HEK293 (cell line): ENCODE measurements around the gene RGS7.

Source experiments
- CTCF ChIA-PET: fragments of 350-600 bp; formaldehyde crosslinking; extraction: SDS; loops from one replicate; lab custom pipeline; 2021; ENCODE audit warnings: antibody characterized with exemption; lab: Yijun Ruan, JAX
- POLR2A ChIA-PET: fragments of 300-600 bp; formaldehyde crosslinking; extraction: SDS; loops from one replicate; lab custom pipeline; 2020; ENCODE audit warnings: antibody characterized with exemption, inconsistent platforms; lab: Yijun Ruan, JAX
- H3K27ac ChIP-seq: fragments of 200-500 bp; sonication (Bioruptor generic); 2 replicates; pipeline ENCODE4 v1.5.1; 2014; ENCODE audit warnings: low read depth, low read length, control low read depth, inconsistent platforms; ENCODE audit errors: extremely low read depth
- H3K36me3 ChIP-seq, 2 experiments: fragments of 200-500 bp in 1 of 2; sonication (Bioruptor generic) in 1 of 2; 1 replicate in 1 of 2; 2 replicates in 1 of 2; pipeline ENCODE4 v1.5.1; 2014 to 2017; ENCODE audit warnings: inconsistent platforms in 2 of 2, low read length in 2 of 2; ENCODE audit not compliant: control insufficient read depth in 2 of 2, insufficient read depth in 1 of 2
- H3K4me1 ChIP-seq: fragments of 200-500 bp; sonication (Bioruptor generic); 2 replicates; pipeline ENCODE4 v1.5.1; 2014; ENCODE audit warnings: mild to moderate bottlenecking, low read length, inconsistent platforms; ENCODE audit not compliant: control insufficient read depth, insufficient read depth
- H3K4me3 ChIP-seq: 2 replicates; pipeline ENCODE4 v1.5.1; 2011; ENCODE audit warnings: low read depth, mild to moderate bottlenecking, control low read depth, low read length, moderate library complexity
- H3K9me3 ChIP-seq: fragments of 200-500 bp; sonication (Bioruptor generic); 2 replicates; pipeline ENCODE4 v1.5.1; 2014; ENCODE audit warnings: low read depth, low read length, inconsistent platforms; ENCODE audit not compliant: control insufficient read depth, insufficient read depth
- KLF10 ChIP-seq: fragments of 450-650 bp; IDR thresholded peaks from 2 replicates; pipeline ENCODE4 v1.5.1; 2018; ENCODE audit warnings: missing biosample characterization, mild to moderate bottlenecking, missing genetic modification characterization
- KLF17 ChIP-seq: fragments of 450-650 bp; formaldehyde crosslinking; IDR thresholded peaks from 2 replicates; pipeline ENCODE4 v1.5.1; 2016; ENCODE audit warnings: missing biosample characterization, missing genetic modification characterization
- SCRT1 ChIP-seq: fragments of 450-650 bp; formaldehyde crosslinking; IDR thresholded peaks from 2 replicates; pipeline ENCODE4 v1.5.1; 2016; ENCODE audit warnings: missing biosample characterization, missing genetic modification characterization, borderline replicate concordance
- SCRT2 ChIP-seq: fragments of 450-650 bp; formaldehyde crosslinking; IDR thresholded peaks from 2 replicates; pipeline ENCODE4 v1.5.1; 2016; ENCODE audit warnings: missing biosample characterization, missing genetic modification characterization
- ZBTB21 ChIP-seq: fragments of 450-650 bp; formaldehyde crosslinking; IDR thresholded peaks from 2 replicates; pipeline ENCODE4 v1.5.1; 2017; ENCODE audit warnings: missing biosample characterization, missing genetic modification characterization
- ZIC2 ChIP-seq: fragments of 450-650 bp; formaldehyde crosslinking; IDR thresholded peaks from 2 replicates; pipeline ENCODE4 v1.5.1; 2016; ENCODE audit warnings: missing biosample characterization, missing genetic modification characterization
- ZNF214 ChIP-seq: fragments of 450-650 bp; formaldehyde crosslinking; IDR thresholded peaks from 2 replicates; pipeline ENCODE4 v1.5.1; 2017; ENCODE audit warnings: missing biosample characterization, mild to moderate bottlenecking, missing genetic modification characterization, borderline replicate concordance
- ZNF223 ChIP-seq: fragments of 450-650 bp; formaldehyde crosslinking; IDR thresholded peaks from 2 replicates; pipeline ENCODE4 v1.5.1; 2016; ENCODE audit warnings: missing biosample characterization, missing genetic modification characterization
- ZNF280C ChIP-seq: fragments of 450-650 bp; formaldehyde crosslinking; IDR thresholded peaks from 2 replicates; pipeline ENCODE4 v1.5.1; 2016; ENCODE audit warnings: missing biosample characterization, missing genetic modification characterization
- ZNF335 ChIP-seq: fragments of 450-650 bp; formaldehyde crosslinking; conservative IDR thresholded peaks from 2 replicates; pipeline ENCODE4 v1.5.1; 2016; ENCODE audit warnings: missing biosample characterization, missing genetic modification characterization
- ZNF530 ChIP-seq: fragments of 450-650 bp; formaldehyde crosslinking; IDR thresholded peaks from 2 replicates; pipeline ENCODE4 v1.5.1; 2016; ENCODE audit warnings: low read depth, missing biosample characterization, missing genetic modification characterization
- ZNF600 ChIP-seq: fragments of 450-650 bp; formaldehyde crosslinking; IDR thresholded peaks from 2 replicates; pipeline ENCODE4 v1.5.1; 2016; ENCODE audit warnings: missing biosample characterization, missing genetic modification characterization
- ZNF660 ChIP-seq: fragments of 450-650 bp; IDR thresholded peaks from 2 replicates; pipeline ENCODE4 v1.5.1; 2018; ENCODE audit warnings: missing biosample characterization, mild to moderate bottlenecking, missing genetic modification characterization
- ZNF792 ChIP-seq: fragments of 450-650 bp; formaldehyde crosslinking; IDR thresholded peaks from 2 replicates; pipeline ENCODE4 v1.5.1; 2016; ENCODE audit warnings: missing biosample characterization, missing genetic modification characterization

RGS7 gene

GRCh38 chr1:241351841-241352240 lies 5.2 kb downstream of the RGS7 start:
- ChIA-PET CTCF (interaction anchor here (0.6 kb wide), 1 partner anchor 554 kb away, joined by 4 read pairs; no protein-coding TSS in a partner anchor), POLR2A (no interaction called here)
- Histone ChIP-seq H3K9me3 (no peaks in the 10 kb centered on the region), H3K27ac (no peak overlapping the region)
- no peak for TF ChIP-seq ZNF600
- no peak for TF ChIP-seq ZBTB21 (tag by site-specific recombination)
- no peak for TF ChIP-seq KLF10 (tag by site-specific recombination)
- TF ChIP-seq ZIC2: no peak
- TF ChIP-seq ZNF223 (tag by site-specific recombination): no peak
- no peak for TF ChIP-seq KLF17 (tag by site-specific recombination)
- no peak for TF ChIP-seq ZNF792 (tag by site-specific recombination)
- TF ChIP-seq, all 188 proteins: peak for 0
- Histone ChIP-seq H3K4me3 (no peak overlapping the region), H3K36me3 (no peaks in the 10 kb centered on the region), H3K4me1 (no peaks in the 10 kb centered on the region)

GRCh38 chr1:241343956-241344355 lies 13.0 kb downstream of the RGS7 start:
- CTCF ChIA-PET: no interaction called here
- POLR2A ChIA-PET: no interaction called here
- Histone ChIP-seq H3K36me3 (no peaks in the 10 kb centered on the region), H3K4me3 (no peak overlapping the region), H3K9me3 (no peaks in the 10 kb centered on the region), H3K4me1 (no peaks in the 10 kb centered on the region), H3K27ac (no peak overlapping the region)
- TF ChIP-seq ZNF530 (tag by site-specific recombination) (no peak), ZNF223 (tag by site-specific recombination) (no peak), ZNF335 (tag by site-specific recombination) (no peak)

GRCh38 chr1:241336335-241336734 lies 20.7 kb downstream of the RGS7 start:
- ChIA-PET CTCF (interaction anchor here (1.6 kb wide), 1 partner anchor 18 kb away, joined by 3 read pairs; no protein-coding TSS in a partner anchor), POLR2A (no interaction called here)
- no peak overlapping the region for H3K4me3 ChIP-seq
- no peaks in the 10 kb centered on the region for H3K36me3 ChIP-seq
- no peak overlapping the region for H3K27ac ChIP-seq
- TF ChIP-seq ZNF280C (tag by site-specific recombination) (no peak), SCRT1 (tag by site-specific recombination) (peak; percentile 69; the same call in 1 of the 2 replicates), ZNF660 (tag by site-specific recombination) (peak; percentile 55; the same call in 1 of the 2 replicates), SCRT2 (tag by site-specific recombination) (peak; percentile 99)
- no peaks in the 10 kb centered on the region for H3K9me3 ChIP-seq
- H3K4me1 ChIP-seq: no peaks in the 10 kb centered on the region

GRCh38 chr1:241332987-241333386 lies 24.0 kb downstream of the RGS7 start:
- CTCF ChIA-PET: interaction anchor here (0.6 to 1.3 kb wide), 3 partner anchors 17 to 724 kb away, joined by 3 to 4 read pairs (median 3); no protein-coding TSS in a partner anchor
- TF ChIP-seq ZNF214 (tag by site-specific recombination): no peak
- POLR2A ChIA-PET: no interaction called here
- Histone ChIP-seq H3K4me1 (no peaks in the 10 kb centered on the region), H3K9me3 (no peaks in the 10 kb centered on the region), H3K4me3 (no peak overlapping the region), H3K36me3 (no peaks in the 10 kb centered on the region), H3K27ac (no peak overlapping the region)
